Renal cortex interstitium (tissue), 15 donors: ENCODE data around the gene ABHD4. TPM values are rescaled to one million over a fixed set of nuclear protein-coding genes. Genes with fewer than 3 reads are reported as not detected.
"Not testable (repeated sequence)": the region's sequence is repeated elsewhere in the genome, so short reads cannot be mapped to it uniquely, and the experiment has no call there.

Experiments
- DNase-seq, 11 donors: peaks; one replicate each; pipeline ENCODE4 v3.0.0-alpha.2; 2013; ENCODE audit warnings: low read depth in 9 of 11, low spot score in 4 of 11; ENCODE audit errors: extremely low read depth in 1 of 11
- long read RNA-seq, 16 experiments: transcript quantifications; one replicate each; lab custom pipeline, GENCODE V29; 2026
- polyA plus RNA-seq, 3 donors: library from polyadenylated mRNA; unstranded; fragments of 120-200 nt; gene quantifications; one replicate each; pipeline ENCODE4 v1.2.1, GENCODE V29; 2013; ENCODE audit not compliant: insufficient read length in 3 of 3

ABHD4 gene, protein sequence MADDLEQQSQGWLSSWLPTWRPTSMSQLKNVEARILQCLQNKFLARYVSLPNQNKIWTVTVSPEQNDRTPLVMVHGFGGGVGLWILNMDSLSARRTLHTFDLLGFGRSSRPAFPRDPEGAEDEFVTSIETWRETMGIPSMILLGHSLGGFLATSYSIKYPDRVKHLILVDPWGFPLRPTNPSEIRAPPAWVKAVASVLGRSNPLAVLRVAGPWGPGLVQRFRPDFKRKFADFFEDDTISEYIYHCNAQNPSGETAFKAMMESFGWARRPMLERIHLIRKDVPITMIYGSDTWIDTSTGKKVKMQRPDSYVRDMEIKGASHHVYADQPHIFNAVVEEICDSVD
- 10 to 100 TPM; 43.3 to 62.2 (median 50.3) TPM for polyA plus RNA-seq
- long read RNA-seq, donor 1, transcript ABHD4-203 (7 exons, 3,366 nt): major isoform, 9 of 10 reads
- long read RNA-seq, donor 1, partial matches to known transcripts: 0 of 10 reads
- long read RNA-seq, donor 1, other reads (novel, unspliced or antisense): 0 of 10 reads
- long read RNA-seq, donor 2, transcript ABHD4-203 (7 exons, 3,366 nt): major isoform, 8 of 16 reads
- long read RNA-seq, donor 2, partial matches to known transcripts: 7 of 16 reads
- long read RNA-seq, donor 2, other reads (novel, unspliced or antisense): 0 of 16 reads
- long read RNA-seq, donor 3, transcript ABHD4-203 (7 exons, 3,366 nt): major isoform, 21 of 24 reads
- long read RNA-seq, donor 3, partial matches to known transcripts: 0 of 24 reads
- long read RNA-seq, donor 3, other reads (novel, unspliced or antisense): 0 of 24 reads
- long read RNA-seq, donor 4, transcript ABHD4-203 (7 exons, 3,366 nt): major isoform, 17 of 20 reads
- long read RNA-seq, donor 4, partial matches to known transcripts: 0 of 20 reads
- long read RNA-seq, donor 4, other reads (novel, unspliced or antisense): 0 of 20 reads
- long read RNA-seq, donor 5: 0 reads
- long read RNA-seq, donor 6, transcript ABHD4-203 (7 exons, 3,366 nt): major isoform, 7 of 13 reads
- long read RNA-seq, donor 6, partial matches to known transcripts: 5 of 13 reads
- long read RNA-seq, donor 6, other reads (novel, unspliced or antisense): 0 of 13 reads
- long read RNA-seq, donor 7, transcript ABHD4-203 (7 exons, 3,366 nt): major isoform, 13 of 20 reads
- long read RNA-seq, donor 7, partial matches to known transcripts: 5 of 20 reads
- long read RNA-seq, donor 7, other reads (novel, unspliced or antisense): 0 of 20 reads
- long read RNA-seq, donor 8: 0 reads
- long read RNA-seq, donor 9, partial matches to known transcripts: 0 of 4 reads
- long read RNA-seq, donor 9, other reads (novel, unspliced or antisense): 0 of 4 reads
- long read RNA-seq, donor 10, transcript ABHD4-203 (7 exons, 3,366 nt): major isoform, 15 of 22 reads
- long read RNA-seq, donor 10, partial matches to known transcripts: 6 of 22 reads
- long read RNA-seq, donor 10, other reads (novel, unspliced or antisense): 0 of 22 reads
- long read RNA-seq, donor 11, transcript ABHD4-203 (7 exons, 3,366 nt): major isoform, 10 of 11 reads
- long read RNA-seq, donor 11, partial matches to known transcripts: 0 of 11 reads
- long read RNA-seq, donor 11, other reads (novel, unspliced or antisense): 0 of 11 reads
- long read RNA-seq, donor 12, transcript ABHD4-203 (7 exons, 3,366 nt): major isoform, 6 of 8 reads
- long read RNA-seq, donor 12, partial matches to known transcripts: 0 of 8 reads
- long read RNA-seq, donor 12, other reads (novel, unspliced or antisense): 0 of 8 reads
- long read RNA-seq, donor 13: 0 reads
- long read RNA-seq, donor 14, transcript ABHD4-203 (7 exons, 3,366 nt): major isoform, 7 of 7 reads
- long read RNA-seq, donor 14, partial matches to known transcripts: 0 of 7 reads
- long read RNA-seq, donor 14, other reads (novel, unspliced or antisense): 0 of 7 reads
- long read RNA-seq, donor 15, transcript ABHD4-203 (7 exons, 3,366 nt): major isoform, 9 of 10 reads
- long read RNA-seq, donor 15, partial matches to known transcripts: 0 of 10 reads
- long read RNA-seq, donor 15, other reads (novel, unspliced or antisense): 0 of 10 reads
- long read RNA-seq, donor 16, transcript ABHD4-203 (7 exons, 3,366 nt): major isoform, 17 of 31 reads
- long read RNA-seq, donor 16, partial matches to known transcripts: 12 of 31 reads
- long read RNA-seq, donor 16, other reads (novel, unspliced or antisense): 0 of 31 reads

DNA sequence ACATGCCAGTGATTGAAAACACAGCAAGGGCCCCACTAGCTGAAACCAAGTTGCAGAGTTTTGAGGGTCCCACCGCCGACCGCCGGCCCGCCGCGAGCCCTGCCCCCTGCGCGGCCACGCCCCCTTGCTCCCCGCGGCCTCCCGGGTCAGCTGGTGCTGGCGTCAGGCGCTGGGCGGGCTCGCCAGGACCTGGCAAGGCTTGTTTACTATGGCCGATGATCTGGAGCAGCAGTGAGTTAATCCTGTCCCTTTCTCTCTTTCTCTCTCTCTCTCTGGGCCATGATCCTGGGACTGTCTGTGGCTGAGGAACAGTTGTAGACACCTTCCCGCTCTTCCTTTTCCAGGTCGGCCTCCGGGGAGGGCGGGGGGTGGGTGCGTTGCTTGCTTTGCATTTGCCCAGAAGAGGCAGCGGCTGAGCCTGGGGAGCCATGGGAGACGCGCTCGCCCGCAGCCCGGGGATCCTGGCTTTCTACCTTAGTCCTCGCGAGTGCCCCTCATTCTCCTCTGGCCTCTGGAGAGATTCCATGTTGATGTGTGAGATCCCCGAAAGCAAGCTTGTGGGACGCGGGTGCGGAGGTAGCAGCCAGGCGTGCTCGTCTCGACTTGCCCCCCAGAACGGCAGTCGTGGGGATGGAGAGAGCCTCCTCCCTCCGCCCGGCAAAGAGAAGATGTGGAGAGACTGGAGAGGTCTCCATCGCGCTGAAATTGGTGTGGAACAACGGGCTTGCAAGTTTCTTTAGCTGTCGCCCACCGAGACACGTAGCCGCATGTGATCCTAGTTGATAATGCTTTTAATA lies at the start of gene ABHD4:
Gene ABHD4 (plus strand): TSS at position 202 of the 797 bp plus-strand sequence. CDS start 7 bp downstream, at position 209.
- DNase-seq: peak in 10 of 11 donors; percentile 62 to 78 (median 70)

DNA sequence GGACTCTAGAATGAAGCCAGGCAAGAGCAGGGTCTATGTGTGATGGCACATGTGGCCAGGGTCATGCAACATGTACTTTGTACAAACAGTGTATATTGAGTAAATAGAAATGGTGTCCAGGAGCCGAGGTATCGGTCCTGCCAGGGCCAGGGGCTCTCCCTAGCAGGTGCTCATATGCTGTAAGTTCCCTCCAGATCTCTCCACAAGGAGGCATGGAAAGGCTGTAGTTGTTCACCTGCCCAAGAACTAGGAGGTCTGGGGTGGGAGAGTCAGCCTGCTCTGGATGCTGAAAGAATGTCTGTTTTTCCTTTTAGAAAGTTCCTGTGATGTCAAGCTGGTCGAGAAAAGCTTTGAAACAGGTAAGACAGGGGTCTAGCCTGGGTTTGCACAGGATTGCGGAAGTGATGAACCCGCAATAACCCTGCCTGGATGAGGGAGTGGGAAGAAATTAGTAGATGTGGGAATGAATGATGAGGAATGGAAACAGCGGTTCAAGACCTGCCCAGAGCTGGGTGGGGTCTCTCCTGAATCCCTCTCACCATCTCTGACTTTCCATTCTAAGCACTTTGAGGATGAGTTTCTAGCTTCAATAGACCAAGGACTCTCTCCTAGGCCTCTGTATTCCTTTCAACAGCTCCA lies 48.7 kb upstream of the ABHD4 start:
- DNase-seq: no peak

DNA sequence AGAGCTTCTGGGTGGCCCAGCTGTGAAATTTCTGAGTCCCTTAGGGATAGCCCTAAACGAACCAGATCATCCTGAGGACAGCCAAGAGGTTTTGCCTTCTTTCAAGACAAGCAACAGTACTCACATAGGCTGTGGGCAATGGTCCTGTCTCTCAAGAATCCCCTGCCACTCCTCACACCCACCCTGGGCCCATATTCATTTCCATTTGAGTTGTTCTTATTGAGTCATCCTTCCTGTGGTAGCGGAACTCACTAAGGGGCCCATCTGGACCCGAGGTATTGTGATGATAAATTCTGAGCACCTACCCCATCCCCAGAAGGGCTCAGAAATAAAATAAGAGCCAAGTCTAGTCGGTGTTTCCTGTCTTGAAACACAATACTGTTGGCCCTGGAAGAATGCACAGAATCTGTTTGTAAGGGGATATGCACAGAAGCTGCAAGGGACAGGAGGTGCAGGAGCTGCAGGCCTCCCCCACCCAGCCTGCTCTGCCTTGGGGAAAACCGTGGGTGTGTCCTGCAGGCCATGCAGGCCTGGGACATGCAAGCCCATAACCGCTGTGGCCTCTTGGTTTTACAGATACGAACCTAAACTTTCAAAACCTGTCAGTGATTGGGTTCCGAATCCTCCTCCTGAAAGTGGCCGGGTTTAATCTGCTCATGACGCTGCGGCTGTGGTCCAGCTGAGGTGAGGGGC lies 48.0 kb upstream of the ABHD4 start:
- peak in 1 of 11 donors; percentile 55 for DNase-seq

DNA sequence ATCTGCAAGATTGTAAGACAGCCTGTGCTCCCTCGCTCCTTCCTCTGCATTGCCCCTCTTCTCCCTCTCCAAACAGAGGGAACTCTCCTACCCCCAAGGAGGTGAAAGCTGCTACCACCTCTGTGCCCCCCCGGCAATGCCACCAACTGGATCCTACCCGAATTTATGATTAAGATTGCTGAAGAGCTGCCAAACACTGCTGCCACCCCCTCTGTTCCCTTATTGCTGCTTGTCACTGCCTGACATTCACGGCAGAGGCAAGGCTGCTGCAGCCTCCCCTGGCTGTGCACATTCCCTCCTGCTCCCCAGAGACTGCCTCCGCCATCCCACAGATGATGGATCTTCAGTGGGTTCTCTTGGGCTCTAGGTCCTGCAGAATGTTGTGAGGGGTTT lies 46.5 kb upstream of the ABHD4 start:
- no peak for DNase-seq

DNA sequence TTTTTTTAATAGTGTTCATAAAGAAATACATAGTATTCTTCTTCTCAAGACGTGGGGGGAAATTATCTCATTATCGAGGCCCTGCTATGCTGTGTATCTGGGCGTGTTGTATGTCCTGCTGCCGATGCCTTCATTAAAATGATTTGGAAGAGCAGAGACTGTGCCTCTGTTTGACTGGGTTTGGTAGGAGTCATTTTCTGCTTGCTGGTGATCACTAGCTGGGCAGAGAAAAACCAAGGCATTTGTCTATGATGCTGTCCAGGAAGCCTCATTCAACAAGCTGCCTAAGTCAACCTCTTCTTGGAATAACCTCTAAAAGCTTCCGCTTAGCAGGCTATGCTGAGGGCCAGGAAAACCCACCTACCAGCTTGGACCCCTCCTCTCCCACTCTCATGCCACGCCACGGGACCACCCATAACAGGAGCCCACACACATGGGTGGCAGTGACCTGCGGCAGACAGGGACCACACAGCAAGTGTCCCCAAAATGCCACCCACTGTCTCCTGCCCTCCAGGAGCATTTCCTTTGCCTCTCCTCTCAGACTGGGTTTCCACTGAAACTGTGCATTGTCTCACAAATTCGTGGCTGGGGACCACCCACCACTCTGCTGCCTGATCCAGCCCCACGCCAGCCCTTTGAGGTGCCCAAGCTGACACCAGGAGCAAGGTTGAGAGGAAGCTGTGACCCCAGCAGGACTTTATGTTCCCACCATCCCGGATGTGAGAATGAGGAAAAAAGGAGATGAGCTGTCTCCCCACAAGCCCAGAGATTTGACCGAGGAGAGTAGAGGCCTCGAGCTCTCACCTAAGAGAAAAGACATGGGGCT lies 45.9 kb upstream of the ABHD4 start:
- DNase-seq: no peak

DNA sequence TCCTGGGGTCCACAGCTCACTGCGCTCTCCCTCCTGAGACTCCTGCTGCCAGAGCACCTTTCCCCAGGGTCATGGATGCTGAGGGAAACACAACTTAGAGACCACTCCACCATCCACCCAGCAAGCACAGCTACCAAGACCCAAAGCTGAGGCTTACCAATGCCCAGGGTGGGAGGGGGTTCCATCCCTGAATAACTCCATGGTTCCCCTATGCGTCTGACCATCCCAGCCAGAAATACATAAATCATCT lies 45.3 kb upstream of the ABHD4 start:
- no peak for DNase-seq

DNA sequence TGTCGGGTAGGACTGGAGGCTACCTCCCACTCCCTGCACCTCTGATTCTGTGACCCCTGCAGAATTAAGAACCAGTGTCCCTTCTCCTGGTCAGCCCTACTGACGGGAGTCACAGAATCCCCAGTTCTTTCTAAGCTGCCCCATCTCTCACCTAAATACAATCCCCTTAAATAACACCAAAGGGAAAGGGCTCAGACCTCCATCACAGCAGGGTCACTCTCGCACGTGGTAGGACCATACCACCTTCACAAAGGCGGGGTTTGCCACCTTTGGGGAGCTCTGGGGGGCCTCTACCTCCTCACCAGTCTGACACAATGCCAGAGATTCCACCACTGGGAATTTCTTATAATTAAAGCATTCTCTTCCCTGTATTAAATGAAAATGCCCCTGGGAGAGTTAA lies 44.7 kb upstream of the ABHD4 start:
- DNase-seq: no peak

DNA sequence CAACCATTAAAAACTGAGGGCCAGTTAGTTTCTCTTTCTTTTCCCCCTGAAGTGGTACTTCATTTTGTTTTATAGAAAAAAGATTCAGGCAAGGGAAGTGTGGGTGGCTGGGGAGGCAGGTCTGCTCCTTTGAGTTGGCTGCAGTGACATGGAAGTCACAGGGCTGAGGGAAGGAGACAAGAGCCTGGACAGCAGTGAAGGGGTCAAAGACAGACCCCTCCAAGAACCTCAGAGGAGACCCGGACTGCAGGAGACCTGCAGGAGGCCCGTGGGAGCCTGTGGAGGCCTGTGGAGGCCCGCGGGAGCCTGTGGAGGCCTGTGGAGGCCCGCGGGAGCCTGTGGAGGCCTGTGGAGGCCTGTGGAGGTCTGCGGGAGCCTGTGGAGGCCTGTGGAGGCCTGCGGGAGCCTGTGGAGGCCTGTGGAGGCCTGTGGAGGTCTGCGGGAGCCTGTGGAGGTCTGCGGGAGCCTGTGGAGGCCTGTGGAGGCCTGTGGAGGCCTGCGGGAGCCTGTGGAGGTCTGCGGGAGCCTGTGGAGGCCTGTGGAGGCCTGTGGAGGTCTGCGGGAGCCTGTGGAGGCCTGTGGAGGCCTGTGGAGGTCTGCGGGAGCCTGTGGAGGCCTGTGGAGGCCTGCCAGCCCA lies 44.1 kb upstream of the ABHD4 start:
- DNase-seq: not testable (repeated sequence)

DNA sequence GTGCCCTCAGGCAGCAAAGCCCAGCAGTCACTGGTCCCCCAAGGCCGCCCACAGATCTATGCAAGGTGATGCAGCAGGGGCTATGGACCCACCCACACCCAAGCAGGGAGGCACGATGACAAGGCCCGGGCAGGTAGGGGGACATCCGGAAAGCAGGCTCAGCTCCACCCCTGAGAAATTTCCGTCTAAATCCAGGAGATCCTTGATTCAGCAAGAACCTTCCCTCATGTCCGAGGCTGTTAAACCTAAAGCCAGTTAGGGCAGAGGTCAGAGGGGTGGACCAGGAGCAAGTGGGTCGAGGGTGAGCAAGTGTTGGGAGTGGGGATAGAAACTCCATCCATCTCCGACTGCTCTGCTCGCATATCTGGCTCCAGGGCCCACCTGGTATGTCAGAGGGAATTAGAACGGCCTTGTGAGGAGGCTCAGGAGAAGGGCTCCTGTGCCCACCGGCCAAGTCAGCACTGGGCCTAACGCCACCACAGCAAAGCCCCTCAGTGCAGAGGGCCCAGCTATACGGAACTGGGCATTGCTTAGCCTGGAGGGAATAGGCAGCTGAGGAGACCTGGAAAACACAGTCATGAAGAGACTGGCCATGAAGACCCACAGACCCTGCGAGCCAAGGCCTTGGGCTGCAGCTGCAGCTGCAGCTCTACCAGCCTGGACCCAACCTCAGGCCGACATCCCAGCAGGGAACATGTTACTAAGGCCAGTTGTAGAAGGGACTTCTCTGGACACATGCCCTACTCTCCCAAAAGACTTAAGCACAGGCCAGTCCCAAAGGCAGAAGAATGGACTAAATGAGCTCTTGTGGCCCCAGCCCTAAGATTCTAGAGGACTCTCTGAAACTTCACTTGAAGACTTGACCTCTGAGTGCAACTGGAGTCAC lies 43.4 kb upstream of the ABHD4 start:
- DNase-seq: no peak

DNA sequence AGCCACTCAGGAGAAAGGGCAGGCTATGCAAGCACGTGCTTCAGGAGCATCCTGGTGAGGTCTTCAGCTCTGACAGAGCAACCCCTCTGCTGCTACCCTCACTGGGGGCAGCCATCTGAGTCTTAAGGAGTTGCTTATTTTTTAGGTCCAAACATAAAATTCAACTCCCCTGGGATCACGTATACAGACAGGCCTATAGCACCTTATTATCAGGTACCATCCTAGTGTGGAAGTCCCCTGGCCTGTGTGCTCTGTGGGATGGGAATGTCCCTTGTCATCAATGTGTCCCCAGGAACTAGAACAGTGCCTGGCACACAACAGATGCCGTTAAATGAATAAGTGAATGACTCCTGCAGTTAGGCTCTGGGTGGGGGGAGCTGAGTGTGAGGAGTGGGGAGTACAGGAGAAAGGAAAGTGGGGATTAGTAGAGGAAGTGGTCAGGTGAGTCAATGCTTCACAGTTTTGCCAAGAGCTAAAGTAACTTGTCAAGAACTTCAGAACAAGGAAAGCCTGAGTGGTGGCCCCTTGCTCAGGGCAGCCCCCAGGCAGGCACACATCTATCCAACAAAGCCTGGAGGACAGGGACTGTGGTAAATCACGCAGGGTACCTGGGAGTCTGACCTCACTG lies 42.6 kb upstream of the ABHD4 start:
- no peak for DNase-seq

DNA sequence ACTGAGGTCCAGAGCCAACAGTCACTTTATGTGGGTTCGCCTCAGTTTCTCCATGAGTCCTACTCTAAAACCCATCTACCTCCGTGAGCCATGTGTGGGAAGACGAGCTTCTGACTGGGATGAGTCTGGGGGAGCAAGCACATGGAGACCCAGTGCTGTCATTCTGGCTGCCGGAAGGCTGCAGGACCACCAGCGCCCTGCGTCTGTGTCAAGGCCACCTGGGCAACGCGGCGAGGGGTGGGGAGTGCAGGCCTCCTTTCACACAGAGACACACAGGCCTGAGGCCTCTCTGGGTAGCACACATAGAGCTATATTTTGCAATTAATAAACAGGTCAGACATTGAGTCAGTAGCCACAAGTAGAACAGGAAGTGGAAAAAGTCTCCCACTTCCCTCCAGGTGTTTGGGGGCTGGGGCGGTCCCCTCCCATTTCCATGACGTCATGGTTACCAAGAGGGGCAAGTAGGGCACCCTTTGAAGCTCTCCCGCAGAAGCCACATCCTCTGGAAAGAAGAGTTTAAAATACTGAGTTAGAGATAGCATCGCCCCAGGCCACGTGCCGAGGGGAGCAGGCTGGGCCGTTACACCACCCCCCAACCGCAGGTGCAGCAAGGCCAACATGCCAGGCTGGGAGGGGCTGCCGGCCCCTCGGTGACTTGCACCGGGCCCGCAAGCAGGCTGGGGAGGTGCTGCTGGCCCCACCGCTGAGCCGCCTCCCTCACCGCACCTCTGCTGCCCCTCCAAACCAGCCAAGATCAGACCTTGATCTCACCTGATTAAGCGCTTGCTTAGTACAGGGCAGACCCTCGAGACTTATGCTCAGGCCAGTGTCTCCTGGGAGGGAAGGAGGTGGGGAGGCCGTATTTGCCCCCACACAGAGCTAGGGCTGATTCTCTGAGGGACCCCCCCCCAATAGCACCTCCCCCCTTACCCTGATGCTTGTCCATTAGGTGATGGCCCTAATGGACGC lies 41.8 kb upstream of the ABHD4 start:
- DNase-seq: no peak

DNA sequence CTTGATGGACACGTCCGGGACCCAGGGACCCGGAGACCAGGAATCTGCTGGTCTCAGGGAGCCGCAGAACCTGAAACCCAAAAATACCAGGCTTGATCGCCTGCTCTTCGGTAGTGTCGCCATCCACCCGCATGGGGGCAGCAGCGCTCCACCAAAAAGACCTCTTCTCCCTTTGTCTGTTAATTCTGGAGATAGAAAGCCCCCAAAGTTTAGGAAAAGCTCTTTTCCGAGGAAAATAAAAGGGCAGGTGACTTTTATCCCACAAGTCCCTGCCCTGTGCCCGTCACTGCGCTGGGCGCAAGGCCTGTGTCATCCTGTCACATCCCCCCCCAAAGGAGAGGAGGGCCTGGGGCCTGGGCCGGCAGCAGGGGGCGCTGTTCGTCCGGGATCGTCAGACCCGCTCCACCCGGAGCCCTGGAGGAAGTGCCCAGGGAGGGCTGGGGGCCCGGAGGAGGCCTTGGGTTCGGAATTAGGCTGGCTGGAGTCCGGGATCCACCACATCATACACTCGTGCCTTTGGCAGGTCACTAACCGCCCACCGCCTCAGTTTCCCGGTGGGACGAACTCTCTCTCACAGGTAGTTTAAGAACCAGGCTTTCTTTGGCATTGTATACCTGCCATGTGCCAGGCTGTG lies 41.0 kb upstream of the ABHD4 start:
- peak in 10 of 11 donors; percentile 51 to 79 (median 72) for DNase-seq
